GOT3 (cell line): ENCODE measurements around the gene TRANK1.
"Not testable (repeated sequence)": the region's sequence is repeated elsewhere in the genome, so short reads cannot be mapped to it uniquely, and the experiment has no call there.

Source experiments
- DNase-seq: peaks from one replicate; lab custom pipeline; 2025; ENCODE audit warnings: mixed read lengths; lab: John Stamatoyannopoulos, UW

TRANK1 gene

DNA sequence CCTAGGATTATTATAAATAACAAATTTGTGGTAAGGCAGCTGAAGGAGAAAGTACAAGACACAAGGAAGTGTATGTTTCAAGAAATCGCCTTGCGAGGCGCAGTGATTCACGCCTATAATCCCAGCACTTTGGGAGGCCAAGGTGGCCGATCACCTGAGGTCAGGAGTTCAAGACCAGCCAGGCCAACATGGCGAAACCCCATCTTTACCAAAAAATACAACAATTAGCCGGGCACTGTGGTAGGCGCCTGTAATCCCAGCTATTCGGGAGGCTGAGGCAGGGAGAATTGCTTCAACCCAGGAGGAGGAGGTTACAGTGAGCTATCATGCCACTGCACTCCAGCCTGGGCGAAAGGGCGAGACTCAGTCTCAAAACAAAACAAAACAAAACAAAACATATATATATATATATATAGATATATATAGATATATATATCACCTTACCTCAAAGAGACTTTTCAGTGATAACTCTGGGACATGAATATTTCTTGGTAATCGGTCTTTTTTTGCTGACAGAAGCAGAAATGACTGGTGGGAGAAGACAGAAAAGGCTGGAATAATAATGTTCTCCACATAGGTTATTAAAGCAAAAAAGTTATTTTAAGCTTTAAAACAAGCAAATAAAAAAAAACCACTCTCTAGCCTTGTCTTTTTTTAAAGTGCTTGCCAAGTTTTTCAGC, 52.3 kb downstream of the TRANK1 start:
- no peak for DNase-seq

DNA sequence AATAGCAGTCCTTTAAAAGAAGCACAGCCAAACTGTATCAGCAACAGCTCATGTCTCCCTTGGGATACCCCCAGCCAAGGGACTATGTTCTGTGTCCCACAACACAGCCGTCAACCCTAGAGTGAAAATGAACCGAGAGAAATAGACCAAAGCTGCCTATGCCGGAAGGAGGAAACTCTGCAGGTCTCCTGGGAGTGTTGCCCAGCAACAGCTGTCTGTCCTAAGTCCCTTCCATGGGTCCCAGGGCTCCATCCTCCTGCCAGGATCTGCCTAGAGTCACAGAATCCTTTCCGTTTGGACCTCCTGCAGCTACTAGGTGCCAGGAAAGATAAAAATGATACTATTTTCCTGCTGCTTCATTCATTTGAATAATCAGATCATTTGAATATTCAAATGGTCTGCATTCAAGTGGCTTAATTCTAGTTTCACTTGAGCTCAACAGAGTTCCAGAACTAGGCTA, 53.1 kb downstream of the TRANK1 start:
- no peak for DNase-seq

GRCh38 chr3:36891097-36891496, 53.8 kb downstream of the TRANK1 start:
- DNase-seq = not testable (repeated sequence)

GRCh38 chr3:36890261-36890660, 54.6 kb downstream of the TRANK1 start:
- DNase-seq = no peak

- no peak for DNase-seq
These were observed 63.1 kb downstream of the TRANK1 start for GRCh38 chr3:36881735-36882134.

DNA sequence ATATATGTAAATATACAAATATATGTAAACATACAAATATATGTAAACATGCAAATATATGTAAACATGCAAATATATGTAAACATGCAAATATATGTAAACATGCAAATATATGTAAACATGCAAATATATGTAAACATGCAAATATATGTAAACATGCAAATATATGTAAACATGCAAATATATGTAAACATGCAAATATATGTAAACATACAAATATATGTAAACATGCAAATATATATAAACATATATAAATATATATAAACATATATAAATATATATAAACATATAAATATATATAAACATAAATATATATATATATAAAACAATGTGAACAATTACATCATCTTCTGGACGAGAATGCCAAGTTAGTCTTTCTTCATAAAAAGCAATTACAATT, 65.0 kb downstream of the TRANK1 start:
- DNase-seq = not testable (repeated sequence)

GRCh38 chr3:36877930-36878685, 66.7 kb downstream of the TRANK1 start:
- DNase-seq = no peak

- no peak for DNase-seq
These were observed 68.5 kb downstream of the TRANK1 start for GRCh38 chr3:36876181-36876936.

GRCh38 chr3:36875397-36875796, 69.5 kb downstream of the TRANK1 start:
- no peak for DNase-seq

DNA sequence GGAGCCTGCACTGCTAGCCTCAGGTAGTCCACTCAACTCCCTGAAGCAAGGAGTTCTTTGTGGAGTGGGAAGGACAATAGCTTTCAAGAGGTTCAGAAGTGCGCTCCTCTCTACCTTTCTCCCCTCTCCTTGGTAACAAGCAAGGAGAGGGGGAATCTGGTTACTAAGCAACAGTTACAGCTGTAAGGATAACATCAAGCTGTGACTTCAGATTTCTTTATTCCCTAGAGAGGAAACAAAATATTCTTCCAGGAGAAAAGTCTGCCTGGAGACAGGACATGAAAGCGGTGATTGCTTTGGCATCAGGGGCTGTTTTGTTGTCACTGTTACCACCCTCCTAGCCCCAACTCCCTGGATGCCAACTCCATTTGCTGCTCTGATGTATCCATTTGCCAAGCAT, 70.4 kb downstream of the TRANK1 start:
- no peak for DNase-seq

DNA sequence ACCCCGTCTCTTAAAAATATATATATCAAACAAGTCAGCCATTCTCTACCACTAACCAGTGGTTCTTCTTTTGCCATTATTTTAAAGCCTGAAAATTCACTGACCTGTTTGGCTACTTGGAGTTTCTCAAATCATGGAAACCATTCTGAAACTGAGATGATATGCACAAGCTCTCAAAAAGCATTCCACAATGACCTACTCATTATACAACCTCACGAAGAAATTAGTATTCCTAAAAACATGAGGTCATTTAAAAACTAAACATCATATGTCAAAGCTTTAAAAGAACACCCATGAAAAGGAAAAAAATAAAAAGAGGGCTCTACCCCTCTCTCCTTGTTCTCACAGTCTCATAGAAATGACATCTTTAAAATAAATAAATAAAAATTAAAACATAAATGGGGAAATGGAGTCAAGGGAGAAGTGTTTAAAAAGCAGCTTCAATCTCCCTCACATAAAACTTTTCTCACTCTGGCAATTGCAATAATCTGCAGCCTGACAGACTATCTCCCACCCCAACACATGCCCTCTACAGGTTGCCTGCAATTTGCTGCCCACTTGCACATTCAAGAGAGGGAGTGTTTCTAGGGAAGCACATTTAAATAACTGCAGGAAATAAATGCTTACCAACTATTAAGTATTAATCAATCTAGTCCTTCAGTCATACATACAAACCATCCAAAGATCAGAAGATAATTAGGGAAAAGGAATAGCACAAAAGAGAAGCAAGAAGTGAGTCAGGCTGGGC, 73.3 kb downstream of the TRANK1 start:
- DNase-seq = no peak

GRCh38 chr3:36868614-36869436, 76.0 kb downstream of the TRANK1 start:
- DNase-seq = no peak

DNA sequence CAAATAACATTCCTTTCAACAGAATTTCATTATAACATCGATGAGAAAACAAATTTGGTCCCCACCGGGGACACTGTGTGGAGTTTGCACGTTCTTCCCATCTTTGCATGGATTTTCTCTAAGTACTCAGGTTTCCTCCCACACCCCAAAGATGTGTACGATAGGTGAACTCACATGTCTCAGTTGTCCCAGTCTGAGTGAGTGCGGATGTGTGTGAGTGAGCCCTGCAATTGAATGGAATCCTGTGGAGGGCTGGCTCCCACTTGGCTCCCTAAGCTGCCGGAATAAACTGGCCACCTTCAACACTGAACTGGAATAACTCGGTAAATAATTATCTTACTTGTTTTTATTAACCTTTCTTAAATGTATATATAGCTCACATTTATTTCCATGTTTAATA, 77.0 kb downstream of the TRANK1 start:
- DNase-seq = no peak

DNA sequence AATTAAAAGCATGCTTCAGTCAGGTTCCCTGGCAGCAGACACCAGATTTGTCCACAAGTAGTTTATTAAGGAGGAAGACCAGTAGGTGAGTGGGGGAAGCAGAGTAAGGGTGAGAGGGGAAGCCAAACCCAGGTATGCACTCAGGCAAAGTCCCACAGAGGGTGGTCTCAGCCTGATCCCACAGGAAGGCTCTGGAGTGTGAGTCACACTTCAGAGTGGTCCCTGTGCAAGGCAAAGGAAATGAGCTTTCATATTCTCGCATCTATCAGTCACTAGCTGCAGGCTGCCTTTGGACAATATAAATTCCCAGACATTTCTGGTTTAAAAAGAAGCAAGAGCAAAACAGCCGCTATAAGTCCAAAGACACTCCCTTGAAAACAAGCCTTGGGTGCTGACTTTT, 78.5 kb downstream of the TRANK1 start:
- DNase-seq = no peak

- DNase-seq = no peak
These were observed 80.4 kb downstream of the TRANK1 start for GRCh38 chr3:36864180-36865053.

DNA sequence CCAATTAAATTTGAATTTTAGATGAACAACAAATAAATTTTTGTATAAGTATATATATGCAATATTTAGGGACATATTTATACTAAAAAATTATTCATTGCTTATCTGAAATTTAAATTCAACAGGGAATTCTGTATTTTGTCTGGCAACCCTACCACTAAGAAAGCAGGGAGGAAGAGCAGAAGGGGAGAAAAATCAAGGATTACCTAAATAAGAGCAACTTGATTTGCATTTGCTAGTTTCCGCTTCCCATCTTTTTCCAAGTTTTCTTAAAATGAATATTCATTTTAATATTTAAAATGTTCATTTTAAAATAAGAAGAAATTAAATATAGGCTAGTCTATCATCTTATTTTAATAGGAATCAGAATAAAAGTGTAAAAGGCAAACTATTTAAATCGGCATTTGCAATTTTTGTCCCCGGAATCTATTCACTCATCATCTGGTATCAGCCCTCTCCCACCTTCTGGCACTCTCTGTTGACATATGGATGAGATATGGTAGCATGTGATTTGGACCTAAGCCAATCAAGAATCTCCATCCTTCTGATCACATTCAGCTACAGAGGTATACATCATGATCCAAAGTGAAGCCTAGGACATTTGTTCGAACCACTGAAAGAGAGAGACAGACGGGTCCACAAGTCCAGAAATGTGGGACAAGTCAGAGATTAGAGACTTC, 82.6 kb downstream of the TRANK1 start:
- DNase-seq = no peak

GRCh38 chr3:36859494-36859893, 85.4 kb downstream of the TRANK1 start:
- DNase-seq = no peak

DNA sequence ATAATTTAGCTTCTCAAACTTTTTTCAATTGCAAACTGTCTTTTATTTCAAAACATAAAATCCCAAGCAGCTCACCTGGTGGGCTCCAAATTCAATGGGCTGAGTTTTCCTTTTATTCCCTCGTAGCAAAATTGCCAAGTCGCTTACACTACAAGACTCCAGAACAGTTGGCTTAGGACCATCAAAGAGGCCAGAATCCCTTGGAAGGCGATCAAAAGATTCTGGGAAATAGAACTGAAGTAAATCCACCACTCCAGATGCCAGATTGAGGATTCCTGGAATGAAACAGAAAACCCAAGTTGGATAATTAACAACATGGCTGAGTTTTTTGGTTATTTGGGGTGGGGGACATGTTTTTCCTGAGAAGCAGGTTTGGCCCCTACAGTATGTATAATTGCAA, 92.8 kb downstream of the TRANK1 start:
- no peak for DNase-seq

DNA sequence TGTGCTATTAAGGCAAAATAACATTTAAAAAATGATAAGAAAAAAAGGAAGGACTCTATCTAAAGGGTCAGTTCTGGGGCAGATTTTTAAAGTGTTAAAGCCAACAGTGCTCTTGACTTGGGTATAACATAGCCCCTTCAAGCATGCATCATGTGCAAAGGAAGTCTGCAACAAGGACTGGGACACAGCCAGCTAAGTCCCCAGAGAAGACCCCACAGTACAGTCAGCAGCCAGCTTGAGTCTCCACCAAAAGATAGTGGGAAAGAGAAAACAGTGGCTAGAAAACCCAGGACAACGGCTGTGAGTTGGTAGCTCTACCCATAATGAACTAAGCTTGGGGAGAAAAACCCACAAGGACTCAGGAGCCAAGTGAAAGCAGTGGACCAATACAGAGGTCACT, 94.1 kb downstream of the TRANK1 start:
- no peak for DNase-seq

- no peak for DNase-seq
These were observed 98.4 kb downstream of the TRANK1 start for GRCh38 chr3:36846406-36846805.
